HCT116 (cell line): ENCODE data around the gene TACR2. TPM values are rescaled to one million over a fixed set of nuclear protein-coding genes. Genes with fewer than 3 reads are reported as not detected.

Experiments used
- ATAC-seq: fragments of 200-7000 bp; cut with Tn5 transposase; 2 replicates; pipeline ENCODE4 v1.9.1; 2020; ENCODE audit warnings: mild to moderate bottlenecking, moderate library complexity
- BruUV-seq: library from RNA; stranded (reverse); fragments of 400-500 nt; replicated peaks from 2 replicates; lab custom pipeline; 2021; lab: Mats Ljungman, UMichigan
- CTCF ChIA-PET: fragments of 300-600 bp; sonication (Branson Sonifier 250); formaldehyde crosslinking; loops from one replicate; lab custom pipeline; 2021; ENCODE audit warnings: antibody characterized with exemption; lab: Charles Lee
- POLR2A ChIA-PET: fragments of 300-600, 350-600 bp; sonication (Branson Sonifier 250); formaldehyde crosslinking; loops from one replicate; lab custom pipeline; 2021; ENCODE audit warnings: antibody characterized with exemption; lab: Charles Lee
- RAD21 ChIA-PET, 2 experiments: fragments of 300-600 bp; sonication (Branson Sonifier 250); formaldehyde crosslinking; loops; one replicate each; lab custom pipeline; 2023; ENCODE audit warnings: low total read pairs in 2 of 2; ENCODE audit not compliant: uncharacterized antibody in 2 of 2, unreplicated experiment in 2 of 2, low non-redundant PET in 1 of 2; lab: Charles Lee
- DNase-seq: peaks from one replicate; pipeline ENCODE4 v3.0.0-alpha.2; 2010; ENCODE audit warnings: low read depth, low spot score
- H2AFZ ChIP-seq: fragments of 200-600 bp; shearing (Covaris generic), sonication (generic); 2 replicates; pipeline ENCODE4 v1.6.1; 2017; ENCODE audit warnings: low read depth, mixed run types, mixed read lengths, antibody characterized with exemption, low read length; ENCODE audit not compliant: poor library complexity, severe bottlenecking
- H3K27ac ChIP-seq: 2 replicates; pipeline ENCODE4 v1.5.1; 2012; ENCODE audit warnings: low read depth, low read length
- H3K27me3 ChIP-seq: fragments of 200-600 bp; sonication (generic); 2 replicates; pipeline ENCODE4 v1.6.1; 2016; ENCODE audit warnings: mixed run types, low read length, mixed read lengths; ENCODE audit not compliant: insufficient read depth
- H3K36me3 ChIP-seq, 2 experiments: fragments of 200-500 bp in 1 of 2; fragments of 200-600 bp in 1 of 2; sonication (Bioruptor generic) in 1 of 2; sonication (generic) in 1 of 2; 2 replicates each; pipeline versions ENCODE4 v1.5.1 to v1.6.1; 2014 to 2016; ENCODE audit warnings: low read length in 2 of 2, inconsistent platforms in 1 of 2, mixed read lengths in 1 of 2, mixed run types in 1 of 2; ENCODE audit not compliant: insufficient read depth in 2 of 2, control insufficient read depth in 1 of 2
- H3K4me1 ChIP-seq, 2 experiments: fragments of 200-600 bp in 1 of 2; sonication (generic) in 1 of 2; 2 replicates each; pipeline versions ENCODE4 v1.5.1 to v1.6.1; 2012 to 2017; ENCODE audit warnings: low read length in 2 of 2, inconsistent platforms in 1 of 2, mild to moderate bottlenecking in 1 of 2, mixed read lengths in 1 of 2, mixed run types in 1 of 2, moderate library complexity in 1 of 2; ENCODE audit not compliant: insufficient read depth in 2 of 2, control insufficient read depth in 1 of 2
- H3K4me2 ChIP-seq: fragments of 200-600 bp; sonication (generic); 2 replicates; pipeline ENCODE4 v1.6.1; 2017; ENCODE audit warnings: mixed run types, low read length, mixed read lengths
- H3K4me3 ChIP-seq, 2 experiments: fragments of 200-600 bp in 1 of 2; sonication (generic) in 1 of 2; replicated peaks in 1 of 2; 2 replicates each; pipeline ENCODE4 v1.5.1; 2011 to 2016; ENCODE audit warnings: low read length in 2 of 2, control low read depth in 1 of 2, low read depth in 1 of 2, mild to moderate bottlenecking in 1 of 2, mixed read lengths in 1 of 2, mixed run types in 1 of 2
- H3K79me2 ChIP-seq: fragments of 200-600 bp; sonication (generic); 2 replicates; pipeline ENCODE4 v1.6.1; 2017; ENCODE audit warnings: mild to moderate bottlenecking, mixed run types, low read length, moderate library complexity, mixed read lengths; ENCODE audit not compliant: insufficient read depth
- H3K9ac ChIP-seq: fragments of 200-600 bp; sonication (generic); 2 replicates; pipeline ENCODE4 v1.6.1; 2016; ENCODE audit warnings: low read length, mixed read lengths
- H3K9me2 ChIP-seq: fragments of 200-600 bp; sonication (generic), shearing (Covaris generic); 2 replicates; pipeline ENCODE4 v1.6.1; 2017; ENCODE audit warnings: mixed run types, mild to moderate bottlenecking, moderate library complexity; ENCODE audit not compliant: insufficient read depth
- H3K9me3 ChIP-seq, 2 experiments: fragments of 200-500 bp in 1 of 2; fragments of 200-600 bp in 1 of 2; sonication (Bioruptor generic) in 1 of 2; sonication (generic) in 1 of 2; 2 replicates each; pipeline ENCODE4 v1.6.1; 2014 to 2017; ENCODE audit warnings: low read length in 2 of 2, mixed read lengths in 2 of 2, inconsistent platforms in 1 of 2, low read depth in 1 of 2, mild to moderate bottlenecking in 1 of 2, mixed run types in 1 of 2, moderate library complexity in 1 of 2; ENCODE audit not compliant: control insufficient read depth in 1 of 2, insufficient read depth in 1 of 2
- H4K20me1 ChIP-seq: fragments of 200-600 bp; sonication (generic), shearing (Covaris generic); 2 replicates; pipeline ENCODE4 v1.6.1; 2017; ENCODE audit warnings: mixed run types, mild to moderate bottlenecking, moderate library complexity; ENCODE audit not compliant: insufficient read depth
- ATF3 ChIP-seq: IDR thresholded peaks from 2 replicates; pipeline ENCODE4 v1.6.1; 2012
- CBX3 ChIP-seq: IDR thresholded peaks from 2 replicates; pipeline ENCODE4 v1.6.1; 2012; ENCODE audit warnings: low read depth
- CEBPB ChIP-seq: IDR thresholded peaks from 2 replicates; pipeline ENCODE4 v1.6.1; 2012; ENCODE audit warnings: low read depth
- EGR1 ChIP-seq: IDR thresholded peaks from 2 replicates; pipeline ENCODE4 v1.6.1; 2012; ENCODE audit warnings: low read depth
- ELF1 ChIP-seq: IDR thresholded peaks from 2 replicates; pipeline ENCODE4 v1.6.1; 2012; ENCODE audit warnings: low read depth, borderline replicate concordance
- EZH2 ChIP-seq: fragments of 200-600 bp; sonication (generic); IDR thresholded peaks from 2 replicates; pipeline ENCODE4 v1.6.1; 2017; ENCODE audit warnings: antibody characterized with exemption, mixed run types
- EZH2phosphoT487 ChIP-seq: fragments of 200-600 bp; IDR thresholded peaks from 2 replicates; pipeline ENCODE4 v1.6.1; 2018; ENCODE audit warnings: antibody characterized with exemption, borderline replicate concordance
- FOSL1 ChIP-seq: IDR thresholded peaks from 2 replicates; pipeline ENCODE4 v1.6.1; 2012; ENCODE audit warnings: low read depth
- JUND ChIP-seq: IDR thresholded peaks from 2 replicates; pipeline ENCODE4 v1.6.1; 2012
- POLR2A ChIP-seq: IDR thresholded peaks from 2 replicates; pipeline ENCODE4 v1.7.0; 2011; ENCODE audit warnings: borderline replicate concordance; ENCODE audit not compliant: insufficient read depth, insufficient read length; ENCODE audit errors: extremely low read depth
- POLR2AphosphoS5 ChIP-seq: IDR thresholded peaks from 2 replicates; pipeline ENCODE4 v1.6.1; 2011; ENCODE audit warnings: mild to moderate bottlenecking, low read depth, low read length, moderate library complexity
- SIN3A ChIP-seq: IDR thresholded peaks from 2 replicates; pipeline ENCODE4 v1.6.1; 2012; ENCODE audit warnings: low read depth
- SP1 ChIP-seq: IDR thresholded peaks from 2 replicates; pipeline ENCODE4 v1.6.1; 2012; ENCODE audit warnings: low read depth
- SRF ChIP-seq: IDR thresholded peaks from 2 replicates; pipeline ENCODE4 v1.6.1; 2012; ENCODE audit warnings: low read depth
- TCF7L2 ChIP-seq: IDR thresholded peaks from 2 replicates; pipeline ENCODE4 v1.7.0; 2011; ENCODE audit warnings: borderline replicate concordance, inconsistent platforms; ENCODE audit not compliant: insufficient read depth, insufficient read length; ENCODE audit errors: extremely low read depth
- YY1 ChIP-seq: IDR thresholded peaks from 2 replicates; pipeline ENCODE4 v1.6.1; 2011; ENCODE audit warnings: low read length, low read depth, moderate library complexity, mild to moderate bottlenecking; ENCODE audit not compliant: insufficient replicate concordance; ENCODE audit errors: extremely low read depth
- ZBTB33 ChIP-seq: IDR thresholded peaks from 2 replicates; pipeline ENCODE4 v1.6.1; 2011; ENCODE audit warnings: mild to moderate bottlenecking, low read length, moderate library complexity; ENCODE audit not compliant: insufficient replicate concordance; ENCODE audit errors: extremely low read depth
- ZFX ChIP-seq: fragments of 450-650 bp; IDR thresholded peaks from 2 replicates; pipeline ENCODE4 v1.6.1; 2017
- ZNF274 ChIP-seq: fragments of 200-500 bp; sonication (Bioruptor generic); IDR thresholded peaks from 2 replicates; pipeline ENCODE4 v1.6.1; 2014; ENCODE audit warnings: mild to moderate bottlenecking, low read depth, low read length, inconsistent platforms
- intact Hi-C: fragments of 100-400 bp; cut with micrococcal nuclease; formaldehyde crosslinking; loops from 2 replicates; pipeline ENCODE4 v1.10.0; 2022
- total RNA-seq: library from RNA; stranded (reverse); gene quantifications from one replicate; pipeline ENCODE4 v1.2.1, GENCODE V29; 2021; ENCODE audit not compliant: unreplicated experiment
- TF ChIP-seq, protein P1 (sequence below), 3 experiments: fragments of 200-600 bp in 1 of 3; sonication (generic) in 1 of 3; IDR thresholded peaks in 2 of 3; conservative IDR thresholded peaks in 1 of 3; 2 replicates each; pipeline ENCODE4 v1.5.1; 2012 to 2017; ENCODE audit warnings: low read depth in 2 of 3, low read length in 2 of 3, antibody characterized with exemption in 1 of 3, borderline replicate concordance in 1 of 3, control low read depth in 1 of 3, mild to moderate bottlenecking in 1 of 3, mixed read lengths in 1 of 3, mixed run types in 1 of 3, moderate library complexity in 1 of 3; ENCODE audit not compliant: insufficient read depth in 1 of 3

The TACR2 gene
- total RNA-seq, 1 experiment from 2014 or later, result not detected

GRCh38 chr10:69367469-69367868 is 49.2 kb downstream of the TACR2 start:
- TF ChIP-seq SRF (no peak), ZFX (no peak), POLR2AphosphoS5 (no peak), TCF7L2 (no peak), ELF1 (no peak), ATF3 (no peak), ZBTB33 (no peak), YY1 (no peak), ZNF274 (no peak), CBX3 (no peak), EZH2phosphoT487 (no peak), SIN3A (no peak), EGR1 (no peak), POLR2A (no peak), EZH2 (no peak), CEBPB (no peak), SP1 (no peak), JUND (no peak), FOSL1 (no peak)
- TF ChIP-seq, protein P1, sequence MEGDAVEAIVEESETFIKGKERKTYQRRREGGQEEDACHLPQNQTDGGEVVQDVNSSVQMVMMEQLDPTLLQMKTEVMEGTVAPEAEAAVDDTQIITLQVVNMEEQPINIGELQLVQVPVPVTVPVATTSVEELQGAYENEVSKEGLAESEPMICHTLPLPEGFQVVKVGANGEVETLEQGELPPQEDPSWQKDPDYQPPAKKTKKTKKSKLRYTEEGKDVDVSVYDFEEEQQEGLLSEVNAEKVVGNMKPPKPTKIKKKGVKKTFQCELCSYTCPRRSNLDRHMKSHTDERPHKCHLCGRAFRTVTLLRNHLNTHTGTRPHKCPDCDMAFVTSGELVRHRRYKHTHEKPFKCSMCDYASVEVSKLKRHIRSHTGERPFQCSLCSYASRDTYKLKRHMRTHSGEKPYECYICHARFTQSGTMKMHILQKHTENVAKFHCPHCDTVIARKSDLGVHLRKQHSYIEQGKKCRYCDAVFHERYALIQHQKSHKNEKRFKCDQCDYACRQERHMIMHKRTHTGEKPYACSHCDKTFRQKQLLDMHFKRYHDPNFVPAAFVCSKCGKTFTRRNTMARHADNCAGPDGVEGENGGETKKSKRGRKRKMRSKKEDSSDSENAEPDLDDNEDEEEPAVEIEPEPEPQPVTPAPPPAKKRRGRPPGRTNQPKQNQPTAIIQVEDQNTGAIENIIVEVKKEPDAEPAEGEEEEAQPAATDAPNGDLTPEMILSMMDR (IDR thresholded peaks at IDR 0.05 in 2 of 3, conservative IDR thresholded peaks at IDR 0.05 in 1 of 3; ENCODE audit: borderline replicate concordance in 1 of 3, insufficient read depth in 1 of 3, low read depth in 2 of 3, low read length in 2 of 3), result no peak
- Histone ChIP-seq H4K20me1 (no peaks in the 10 kb centered on the region), H3K4me3 (no peak overlapping the region), H3K9ac (no peak overlapping the region), H3K4me1 (no peaks in the 10 kb centered on the region), H3K9me3 (no peaks in the 10 kb centered on the region), H3K27me3 (no peaks in the 10 kb centered on the region), H3K27ac (no peak overlapping the region), H3K79me2 (no peaks in the 10 kb centered on the region), H3K9me2 (no peaks in the 10 kb centered on the region), H2AFZ (no peak overlapping the region), H3K36me3 (peaks cover 0 to 13% of the 10 kb centered on the region in 2 experiments; a peak in 2 of 4 replicates), H3K4me2 (no peak overlapping the region)
- no TSS peak for BruUV-seq
- POLR2A ChIA-PET, result no interaction called here
- no peak for DNase-seq
- RAD21 ChIA-PET, result no interaction called here
- intact Hi-C loops, result no loop called here
- no peak for ATAC-seq
- CTCF ChIA-PET, result no interaction called here
